GM18499 (cell line): ENCODE data around the gene EXOC6B.
"Not testable (repeated sequence)": the region's sequence is repeated elsewhere in the genome, so short reads cannot be mapped to it uniquely, and the experiment has no call there.

Experiments used
- ATAC-seq: cut with Tn5 transposase; IDR thresholded peaks from one replicate; pipeline ENCODE4 v1.9.1; 2021; ENCODE audit warnings: moderate number of reproducible peaks; ENCODE audit not compliant: insufficient read depth, unreplicated experiment

EXOC6B gene

GRCh38 chr2:72511906-72512305 lies 313.9 kb downstream of the EXOC6B start:
- ATAC-seq = no peak

- ATAC-seq = no peak
Observed at GRCh38 chr2:72497763-72498162, 328.1 kb downstream of the EXOC6B start.

GRCh38 chr2:72496479-72496878 lies 329.4 kb downstream of the EXOC6B start:
- no peak for ATAC-seq

GRCh38 chr2:72494392-72494791 lies 331.4 kb downstream of the EXOC6B start:
- no peak for ATAC-seq

GRCh38 chr2:72484622-72485021 lies 341.2 kb downstream of the EXOC6B start:
- ATAC-seq = not testable (repeated sequence)

- no peak for ATAC-seq
Observed at GRCh38 chr2:72483346-72483745, 342.5 kb downstream of the EXOC6B start.

- ATAC-seq = no peak
Observed at GRCh38 chr2:72475246-72475645, 350.6 kb downstream of the EXOC6B start.

- no peak for ATAC-seq
Observed at GRCh38 chr2:72457801-72458516, 367.9 kb downstream of the EXOC6B start.

GRCh38 chr2:72454189-72454588 lies 371.6 kb downstream of the EXOC6B start:
- ATAC-seq = no peak

GRCh38 chr2:72442270-72442669 lies 383.6 kb downstream of the EXOC6B start:
- no peak for ATAC-seq

- no peak for ATAC-seq
Observed at GRCh38 chr2:72439892-72440291, 385.9 kb downstream of the EXOC6B start.

GRCh38 chr2:72438364-72438763 lies 387.5 kb downstream of the EXOC6B start:
- no peak for ATAC-seq

GRCh38 chr2:72431737-72432136 lies 394.1 kb downstream of the EXOC6B start:
- ATAC-seq = no peak

GRCh38 chr2:72427022-72427861 lies 398.6 kb downstream of the EXOC6B start:
- no peak for ATAC-seq

GRCh38 chr2:72425996-72426395 lies 399.8 kb downstream of the EXOC6B start:
- no peak for ATAC-seq

- ATAC-seq = no peak
Observed at GRCh38 chr2:72423756-72424155, 402.1 kb downstream of the EXOC6B start.

- ATAC-seq = not testable (repeated sequence)
Observed at GRCh38 chr2:72421771-72422379, 404.0 kb downstream of the EXOC6B start.

- no peak for ATAC-seq
Observed at GRCh38 chr2:72415781-72416475, 409.9 kb downstream of the EXOC6B start.

GRCh38 chr2:72415241-72415661 lies 410.6 kb downstream of the EXOC6B start:
- ATAC-seq = no peak

GRCh38 chr2:72414137-72414760 lies 411.6 kb downstream of the EXOC6B start:
- ATAC-seq = no peak
